Pancreas (tissue), 10 donors: ENCODE results near the gene UCN3. TPM values are rescaled to one million over a fixed set of nuclear protein-coding genes. Genes with fewer than 3 reads are reported as not detected.
"Not testable (repeated sequence)": the region's sequence is repeated elsewhere in the genome, so short reads cannot be mapped to it uniquely, and the experiment has no call there.

ENCODE experiments used
- ATAC-seq, 4 donors: fragments of 200-7000 bp; cut with Tn5 transposase; one replicate each; pipeline versions ENCODE4 v1.8.0 to v1.9.1; 2020; ENCODE audit warnings: mild to moderate bottlenecking in 4 of 4, moderate library complexity in 4 of 4
- DNase-seq, 6 donors: peaks; one replicate each; pipeline ENCODE4 v3.0.0-alpha.2; 2020
- FAIRE-seq: peaks from 2 replicates; lab custom pipeline; 2012; peaks lifted over from hg19 to GRCh38; lab: Jason Lieb, UNC
- H3K27ac ChIP-seq, 4 donors: fragments of 200-600 bp; sonication (generic); 1 replicate in 3 of 4; 2 replicates in 1 of 4; pipeline versions ENCODE4 v1.5.0 to v1.8.0; 2020
- H3K27me3 ChIP-seq, 4 donors: fragments of 200-600 bp; one replicate each; pipeline ENCODE4 v1.8.0; 2021
- H3K36me3 ChIP-seq, 3 donors: fragments of 200-600 bp; sonication (generic) in 1 of 3; one replicate each; pipeline versions ENCODE4 v1.5.0 to v1.8.0; 2020 to 2021
- H3K4me1 ChIP-seq, 3 donors: fragments of 200-600 bp; one replicate each; pipeline ENCODE4 v1.8.0; 2021
- H3K4me3 ChIP-seq, 4 donors: fragments of 200-600 bp; sonication (generic) in 2 of 4; one replicate each; pipeline versions ENCODE4 v1.5.0 to v1.8.0; 2020 to 2021
- H3K9me3 ChIP-seq, 4 donors: fragments of 200-600 bp; one replicate each; pipeline ENCODE4 v1.8.0; 2021
- CTCF ChIP-seq, 4 donors: fragments of 200-600 bp; sonication (generic) in 3 of 4; IDR thresholded peaks; one replicate each; pipeline versions ENCODE4 v1.5.0 to v1.8.0; 2021; ENCODE audit warnings: antibody characterized with exemption in 4 of 4
- WGBS, 2 donors: extraction: QIAGEN DNeasy Blood & Tissue Kit; methylation state at CpG; one replicate each; pipeline ENCODE4 v1.1.7; 2013; 5-methylcytosine and 5-hydroxymethylcytosine counted together
- intact Hi-C, 3 donors: fragments of 100-400 bp; cut with DNase I; formaldehyde crosslinking; loops; one replicate each; pipeline versions ENCODE4 v1.11.1 to v1.14.2; 2022
- polyA plus RNA-seq, 2 donors: library from polyadenylated mRNA; stranded (reverse); fragments of 200-250 nt; gene quantifications; one replicate each; pipeline ENCODE4 v1.2.3, GENCODE V29; 2013
- total RNA-seq, 6 donors: library from RNA; stranded (reverse); fragmentation: NEBNext Ultra II Directional in 4 of 6; extraction: Animal tissue kit (Norgen Biotek cat#: 25700) in 4 of 6; gene quantifications; one replicate each; pipeline versions ENCODE4 v1.2.1 to v1.2.4, GENCODE V29; 2021 to 2023
- donor health status: healthy with polysubstance abuse.
- donor health status: DM: no; HTN: no; CAD: no; lungs with moderate emphysema.
- donor health status: DM: no; HTN: no; CAD: no.
- donor health status: control.
- donor health status: control.
- donor health status: Bipolar disorder and iron deficiency.
- donor health status: DM: yes; HTN: yes; CAD: no.
- donor health status: DM: no; HTN: no; CAD: no.
- donor health status: DM: no; HTN: no; CAD: no.
- donor health status: DM: yes; HTN: yes; CAD: no.

The UCN3 gene
- total and polyA plus RNA-seq, 8 donors, result 0.66 to 45.7 (median 2.5) TPM

GRCh38 chr10:5400468-5401240 lies 35.9 kb downstream of the UCN3 start:
- DNase-seq (no peak), ATAC-seq (no peak), FAIRE-seq (no peak)
- intact Hi-C loops, result no loop called here
- Histone ChIP-seq H3K9me3 (no peaks in the 10 kb centered on the region), H3K36me3 (no peaks in the 10 kb centered on the region), H3K27me3 (no peaks in the 10 kb centered on the region), H3K4me1 (no peaks in the 10 kb centered on the region), H3K4me3 (no peak overlapping the region), H3K27ac (no peak overlapping the region)
- TF ChIP-seq CTCF (IDR thresholded peaks at IDR 0.05), result no peak
- 88 to 92% methylated on average over 9 of the region's 9 CpGs for WGBS, 2 donors

GRCh38 chr10:5402798-5403197 lies 38.0 kb downstream of the UCN3 start:
- TF ChIP-seq CTCF (IDR thresholded peaks at IDR 0.05), result no peak
- H3K27ac ChIP-seq, result no peak overlapping the region
- H3K9me3 ChIP-seq, result no peaks in the 10 kb centered on the region
- WGBS, 2 donors, result 84 to 95% methylated on average over 3 of the region's 3 CpGs
- intact Hi-C loops, result no loop called here
- H3K27me3 ChIP-seq, result no peaks in the 10 kb centered on the region
- FAIRE-seq (no peak), ATAC-seq (no peak), DNase-seq (no peak)
- no peak overlapping the region for H3K4me3 ChIP-seq
- no peaks in the 10 kb centered on the region for H3K36me3 ChIP-seq
- H3K4me1 ChIP-seq, result no peaks in the 10 kb centered on the region

GRCh38 chr10:5404208-5405041 lies 39.7 kb downstream of the UCN3 start, which contains the start of gene TUBAL3:
TSS of gene TUBAL3 (minus strand) at chr10:5404828. CDS start at chr10:5404792, 36 bp downstream.
- no peak for FAIRE-seq
- Histone ChIP-seq H3K27me3 (no peaks in the 10 kb centered on the region), H3K36me3 (no peaks in the 10 kb centered on the region), H3K4me1 (no peaks in the 10 kb centered on the region), H3K27ac (no peak within 1 kb of the TSS), H3K4me3 (no peak within 1 kb of the TSS), H3K9me3 (no peaks in the 10 kb centered on the region)
- ATAC-seq, result peak in 1 of 4 donors; percentile 49
- no peak for DNase-seq
- 67 to 73% methylated on average over 8 of the region's 8 CpGs for WGBS, 2 donors
- intact Hi-C loops, result no loop called here
- no peak for TF ChIP-seq CTCF (IDR thresholded peaks at IDR 0.05)

GRCh38 chr10:5406918-5407317 lies 42.2 kb downstream of the UCN3 start:
- intact Hi-C loops, result no loop called here
- ATAC-seq, result no peak
- 45 to 58% methylated on average over 1 of the region's 1 CpG for WGBS, 2 donors
- no peak for FAIRE-seq
- no peak for TF ChIP-seq CTCF (IDR thresholded peaks at IDR 0.05)
- Histone ChIP-seq H3K9me3 (no peaks in the 10 kb centered on the region), H3K4me3 (no peak overlapping the region), H3K27ac (no peak overlapping the region), H3K27me3 (no peaks in the 10 kb centered on the region), H3K4me1 (no peaks in the 10 kb centered on the region), H3K36me3 (no peaks in the 10 kb centered on the region)
- DNase-seq, result no peak

GRCh38 chr10:5410787-5411186 lies 46.0 kb downstream of the UCN3 start:
- H3K9me3 ChIP-seq, H3K27me3 ChIP-seq, H3K4me1 ChIP-seq, intact Hi-C loops, DNase-seq, FAIRE-seq, H3K27ac ChIP-seq, H3K4me3 ChIP-seq, ATAC-seq, H3K36me3 ChIP-seq: not testable (repeated sequence)
